Gastroesophageal sphincter (tissue), 3 donors: ENCODE results near the gene LAMA5.

Experiments used
- EP300 ChIP-seq: sonication (generic); formaldehyde crosslinking; IDR thresholded peaks from one replicate; pipeline ENCODE4 v1.6.1; 2017; ENCODE audit warnings: antibody characterized with exemption, mild to moderate bottlenecking
- TF ChIP-seq, protein P1 (sequence below), 4 experiments: fragments of 200-600 bp in 2 of 4; fragments of 450-650 bp in 2 of 4; sonication (generic) in 1 of 4; IDR thresholded peaks; one replicate each; pipeline ENCODE4 v1.5.1; 2017 to 2019; ENCODE audit warnings: antibody characterized with exemption in 4 of 4, mild to moderate bottlenecking in 2 of 4, moderate library complexity in 2 of 4

DNA sequence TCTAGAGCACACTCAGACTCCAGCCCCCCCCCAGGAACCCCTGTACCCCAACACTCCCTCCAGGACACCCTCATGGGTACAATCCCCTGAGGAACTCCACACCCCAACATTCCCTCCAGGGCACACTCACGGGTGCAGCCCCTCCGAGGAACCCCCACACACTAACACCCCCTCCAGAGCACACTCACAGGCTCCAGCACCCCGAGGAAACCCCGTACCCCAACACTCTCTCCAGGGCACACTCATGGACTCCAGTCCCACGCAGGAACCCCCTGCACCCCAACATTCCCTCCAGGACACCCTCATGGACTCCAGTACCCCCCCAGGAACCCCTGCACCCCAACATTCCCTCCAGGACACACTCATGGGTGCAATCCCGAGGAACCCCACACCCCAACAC is 31.6 kb downstream of the LAMA5 start:
- TF ChIP-seq, protein P1, sequence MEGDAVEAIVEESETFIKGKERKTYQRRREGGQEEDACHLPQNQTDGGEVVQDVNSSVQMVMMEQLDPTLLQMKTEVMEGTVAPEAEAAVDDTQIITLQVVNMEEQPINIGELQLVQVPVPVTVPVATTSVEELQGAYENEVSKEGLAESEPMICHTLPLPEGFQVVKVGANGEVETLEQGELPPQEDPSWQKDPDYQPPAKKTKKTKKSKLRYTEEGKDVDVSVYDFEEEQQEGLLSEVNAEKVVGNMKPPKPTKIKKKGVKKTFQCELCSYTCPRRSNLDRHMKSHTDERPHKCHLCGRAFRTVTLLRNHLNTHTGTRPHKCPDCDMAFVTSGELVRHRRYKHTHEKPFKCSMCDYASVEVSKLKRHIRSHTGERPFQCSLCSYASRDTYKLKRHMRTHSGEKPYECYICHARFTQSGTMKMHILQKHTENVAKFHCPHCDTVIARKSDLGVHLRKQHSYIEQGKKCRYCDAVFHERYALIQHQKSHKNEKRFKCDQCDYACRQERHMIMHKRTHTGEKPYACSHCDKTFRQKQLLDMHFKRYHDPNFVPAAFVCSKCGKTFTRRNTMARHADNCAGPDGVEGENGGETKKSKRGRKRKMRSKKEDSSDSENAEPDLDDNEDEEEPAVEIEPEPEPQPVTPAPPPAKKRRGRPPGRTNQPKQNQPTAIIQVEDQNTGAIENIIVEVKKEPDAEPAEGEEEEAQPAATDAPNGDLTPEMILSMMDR (IDR thresholded peaks at IDR 0.05) = no peak
- no peak for TF ChIP-seq EP300
